CD4-positive, alpha-beta T cell (primary cell): ENCODE results near the gene RER1. TPM values are rescaled to one million over a fixed set of nuclear protein-coding genes. Genes with fewer than 3 reads are reported as not detected.

Experiments
- ATAC-seq: fragments of 200-7000 bp; cut with Tn5 transposase; one replicate; pipeline ENCODE4 v1.10.0; 2022; ENCODE audit warnings: mild to moderate bottlenecking; ENCODE audit not compliant: poor library complexity
- CTCF ChIA-PET: fragments of 350-600 bp; sonication (Branson Sonifier 250); formaldehyde crosslinking; loops from one replicate; lab custom pipeline; 2021; ENCODE audit warnings: antibody characterized with exemption, inconsistent platforms; lab: Charles Lee
- POLR2A ChIA-PET: fragments of 350-600 bp; sonication (Branson Sonifier 250); formaldehyde crosslinking; loops from one replicate; lab custom pipeline; 2021; ENCODE audit warnings: antibody characterized with exemption, inconsistent platforms; lab: Charles Lee
- DNase-seq, 14 experiments: peaks; one replicate each; pipeline ENCODE4 v3.0.0-alpha.2; 2013 to 2020; ENCODE audit warnings: mixed read lengths in 2 of 14
- H3K27ac ChIP-seq, 2 donors: one replicate each; pipeline versions ENCODE4 v1.5.1 to v1.7.0; 2013; ENCODE audit warnings: low read length in 2 of 2, low read depth in 1 of 2, mild to moderate bottlenecking in 1 of 2
- H3K27me3 ChIP-seq, 2 experiments: 1 replicate in 1 of 2; 2 replicates in 1 of 2; pipeline versions ENCODE4 v1.6.1 to v1.7.0; 2013; ENCODE audit warnings: low read length in 2 of 2, control low read depth in 1 of 2, mild to moderate bottlenecking in 1 of 2, moderate library complexity in 1 of 2; ENCODE audit not compliant: insufficient read depth in 2 of 2, control insufficient read depth in 1 of 2
- H3K36me3 ChIP-seq: one replicate; pipeline ENCODE4 v1.6.1; 2013; ENCODE audit warnings: low read length, control low read depth; ENCODE audit not compliant: insufficient read depth
- H3K4me1 ChIP-seq: one replicate; pipeline ENCODE4 v1.6.1; 2013; ENCODE audit warnings: low read length, control low read depth; ENCODE audit not compliant: insufficient read depth
- H3K4me3 ChIP-seq: one replicate; pipeline ENCODE4 v1.5.1; 2013; ENCODE audit warnings: mild to moderate bottlenecking, low read length, moderate library complexity
- H3K9me3 ChIP-seq, 2 experiments: 1 replicate in 1 of 2; 2 replicates in 1 of 2; pipeline versions ENCODE4 v1.6.1 to v1.7.0; 2013; ENCODE audit warnings: low read length in 2 of 2, mild to moderate bottlenecking in 2 of 2, control low read depth in 1 of 2, moderate library complexity in 1 of 2; ENCODE audit not compliant: control insufficient read depth in 1 of 2, insufficient read depth in 1 of 2
- H3K27ac Mint-ChIP-seq: one replicate; pipeline ENCODE4 v1.8.0; 2020; ENCODE audit warnings: mixed read lengths
- H3K27me3 Mint-ChIP-seq: one replicate; pipeline ENCODE4 v1.8.0; 2021; ENCODE audit warnings: mixed read lengths
- H3K36me3 Mint-ChIP-seq: one replicate; pipeline ENCODE4 v1.8.0; 2021; ENCODE audit warnings: low read depth, mixed read lengths
- H3K4me1 Mint-ChIP-seq: one replicate; pipeline ENCODE4 v1.8.0; 2021; ENCODE audit warnings: low read depth, mixed read lengths
- H3K4me3 Mint-ChIP-seq: one replicate; pipeline ENCODE4 v1.8.0; 2020; ENCODE audit warnings: mild to moderate bottlenecking, mixed read lengths
- H3K9me3 Mint-ChIP-seq: one replicate; pipeline ENCODE4 v1.8.0; 2020; ENCODE audit warnings: mixed read lengths
- CTCF ChIP-seq: fragments of 200-600 bp; IDR thresholded peaks from one replicate; pipeline ENCODE4 v1.8.0; 2022; ENCODE audit warnings: antibody characterized with exemption, mild to moderate bottlenecking
- intact Hi-C, 2 experiments: fragments of 100-400 bp; cut with DNase I in 1 of 2; cut with micrococcal nuclease in 1 of 2; formaldehyde crosslinking; loops; one replicate each; pipeline versions ENCODE4 v1.15.1 to v1.9.0; 2023 to 2025; cut with DNase I, micrococcal nuclease
- total RNA-seq, 174 experiments: library from RNA in 2 of 174; stranded (reverse) in 2 of 174; gene quantifications; one replicate each; pipeline ENCODE4 v1.2.3 and lab custom pipeline; 2021 to 2026

RER1 gene
- total RNA-seq, 2 experiments from 2014 or later = 57.9 to 60.7 TPM

GRCh38 chr1:2411801-2412394 is 20.3 kb downstream of the RER1 start:
- H3K4me1 ChIP-seq = peaks cover 49% of the 10 kb centered on the region
- DNase-seq (peak in 1 of 14 experiments; percentile 12), ATAC-seq (no peak)
- H3K9me3 Mint-ChIP-seq = no peaks in the 10 kb centered on the region
- no peak for TF ChIP-seq CTCF
- peaks cover 16% of the 10 kb centered on the region for H3K36me3 ChIP-seq
- peak overlapping the region; percentile 69 to 72 for H3K27ac ChIP-seq
- CTCF ChIA-PET = no interaction called here
- H3K27ac Mint-ChIP-seq = peak overlapping the region; percentile 87
- no peaks in the 10 kb centered on the region for H3K27me3 Mint-ChIP-seq
- H3K36me3 Mint-ChIP-seq = peaks cover 33% of the 10 kb centered on the region
- H3K4me3 ChIP-seq = peak overlapping the region; percentile 67
- POLR2A ChIA-PET = interaction anchor here (1.2 to 2.2 kb wide), 3 partner anchors 21 to 213 kb away, joined by 3 to 9 read pairs (median 7); partner anchors contain the start of genes MORN1, PANK4 and RER1
- H3K9me3 ChIP-seq = no peaks in the 10 kb centered on the region
- intact Hi-C loops = loop anchor here (1.0 to 10.0 kb wide), 6 partner anchors 21 to 1013 kb away; partner anchors contain the start of genes PANK4 (in 2 of the 2), MORN1 (in 1 of the 2), PRXL2B (in 1 of the 2) and RER1 (in 1 of the 2)
- H3K27me3 ChIP-seq = no peaks in the 10 kb centered on the region
- peaks cover 27% of the 10 kb centered on the region for H3K4me1 Mint-ChIP-seq
- peak overlapping the region; percentile 93 for H3K4me3 Mint-ChIP-seq

DNA sequence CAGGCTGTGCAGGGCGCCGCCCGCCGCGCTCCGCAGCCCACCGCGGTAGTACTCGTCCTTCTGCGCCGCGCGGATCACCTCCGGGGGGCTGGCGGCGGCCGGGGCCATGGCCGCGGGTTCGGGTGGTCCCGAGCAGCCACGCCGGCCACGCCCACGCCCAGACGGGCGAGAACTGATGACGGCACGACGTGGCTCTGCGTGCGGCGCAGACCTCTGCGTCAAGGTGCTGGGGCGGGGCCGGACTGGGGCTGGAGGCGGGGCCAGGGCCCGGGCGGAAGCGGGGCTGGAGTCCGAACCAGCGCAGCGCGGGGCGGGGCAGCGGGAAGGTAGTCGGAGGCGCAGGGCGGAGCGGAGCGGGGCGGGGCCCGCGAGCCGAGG is 20.7 kb downstream of the RER1 start, which contains the start of gene PEX10:
Gene PEX10 (minus strand): TSS at position 170 of the 378 bp plus-strand sequence. CDS start 62 bp downstream, at position 108.
- peak within 1 kb of the TSS; percentile 92 for H3K27ac Mint-ChIP-seq

More for the DNA sequence above, 20.7 kb downstream of the RER1 start, which contains the start of gene PEX10:
- DNase-seq = peak; percentile 95 to 99 (median 98)
- Mint-ChIP-seq H3K27me3 (no peaks in the 10 kb centered on the region), H3K9me3 (no peaks in the 10 kb centered on the region), H3K4me3 (peak within 1 kb of the TSS; percentile 94), H3K36me3 (peaks cover 30% of the 10 kb centered on the region), H3K4me1 (peaks cover 32% of the 10 kb centered on the region)
- peak within 1 kb of the TSS; percentile 67 for H3K4me3 ChIP-seq
- peaks cover 54% of the 10 kb centered on the region for H3K4me1 ChIP-seq
- H3K27ac ChIP-seq = peak within 1 kb of the TSS; percentile 69 to 72
- ATAC-seq = peak; percentile 89
- POLR2A ChIA-PET = interaction anchor here (0.6 to 2.2 kb wide), 7 partner anchors 21 to 213 kb away, joined by 3 to 20 read pairs (median 4); partner anchors contain the start of genes MORN1, PANK4 and RER1
- H3K9me3 ChIP-seq = peaks cover 0 to 3% of the 10 kb centered on the region in 2 experiments
- H3K36me3 ChIP-seq = peaks cover 11% of the 10 kb centered on the region
- intact Hi-C loops = loop anchor here (1.0 to 10.0 kb wide), 6 partner anchors 21 to 1012 kb away; partner anchors contain the start of genes PANK4 (in 2 of the 2), MORN1 (in 1 of the 2), PRXL2B (in 1 of the 2) and RER1 (in 1 of the 2)
- CTCF ChIA-PET = interaction anchor here (1.1 to 1.6 kb wide), 2 partner anchors 111 to 374 kb away, joined by 5 to 7 read pairs; no protein-coding TSS in a partner anchor
- TF ChIP-seq CTCF = no peak
- no peaks in the 10 kb centered on the region for H3K27me3 ChIP-seq
